ENCODE data around the gene PRKN.

DNA sequence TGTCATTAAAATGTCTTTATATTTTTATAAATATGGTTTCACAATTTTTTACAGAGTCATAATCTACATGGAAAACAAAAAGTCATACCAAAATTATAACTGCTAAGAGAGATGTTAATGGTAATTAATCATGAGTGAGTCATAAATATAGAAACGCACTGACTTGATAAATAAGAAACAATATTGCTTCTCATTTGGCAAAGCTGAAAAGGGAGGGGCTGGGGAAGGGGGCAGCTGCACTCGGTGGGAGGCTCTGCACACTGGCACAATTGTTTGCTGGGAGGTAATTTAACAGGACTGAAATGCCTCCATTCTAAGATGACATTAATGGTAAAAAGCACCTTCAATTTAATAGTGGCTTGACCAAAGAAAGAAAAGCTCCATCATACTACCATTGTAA is 1320.5 kb downstream of the PRKN start:
- TF ChIP-seq, protein P1, sequence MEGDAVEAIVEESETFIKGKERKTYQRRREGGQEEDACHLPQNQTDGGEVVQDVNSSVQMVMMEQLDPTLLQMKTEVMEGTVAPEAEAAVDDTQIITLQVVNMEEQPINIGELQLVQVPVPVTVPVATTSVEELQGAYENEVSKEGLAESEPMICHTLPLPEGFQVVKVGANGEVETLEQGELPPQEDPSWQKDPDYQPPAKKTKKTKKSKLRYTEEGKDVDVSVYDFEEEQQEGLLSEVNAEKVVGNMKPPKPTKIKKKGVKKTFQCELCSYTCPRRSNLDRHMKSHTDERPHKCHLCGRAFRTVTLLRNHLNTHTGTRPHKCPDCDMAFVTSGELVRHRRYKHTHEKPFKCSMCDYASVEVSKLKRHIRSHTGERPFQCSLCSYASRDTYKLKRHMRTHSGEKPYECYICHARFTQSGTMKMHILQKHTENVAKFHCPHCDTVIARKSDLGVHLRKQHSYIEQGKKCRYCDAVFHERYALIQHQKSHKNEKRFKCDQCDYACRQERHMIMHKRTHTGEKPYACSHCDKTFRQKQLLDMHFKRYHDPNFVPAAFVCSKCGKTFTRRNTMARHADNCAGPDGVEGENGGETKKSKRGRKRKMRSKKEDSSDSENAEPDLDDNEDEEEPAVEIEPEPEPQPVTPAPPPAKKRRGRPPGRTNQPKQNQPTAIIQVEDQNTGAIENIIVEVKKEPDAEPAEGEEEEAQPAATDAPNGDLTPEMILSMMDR (conservative IDR thresholded peaks at IDR 0.05 in 1 of 2, IDR thresholded peaks at IDR 0.05 in 1 of 2; ENCODE audit: low read depth in 1 of 2, low read length in 2 of 2): no peak
- no peak for TF ChIP-seq EZH2 (IDR thresholded peaks at IDR 0.05; ENCODE audit: low read length, missing control alignments)

All from fibroblast of lung (primary cell).